ENCODE data around the gene SETD4.

DNA sequence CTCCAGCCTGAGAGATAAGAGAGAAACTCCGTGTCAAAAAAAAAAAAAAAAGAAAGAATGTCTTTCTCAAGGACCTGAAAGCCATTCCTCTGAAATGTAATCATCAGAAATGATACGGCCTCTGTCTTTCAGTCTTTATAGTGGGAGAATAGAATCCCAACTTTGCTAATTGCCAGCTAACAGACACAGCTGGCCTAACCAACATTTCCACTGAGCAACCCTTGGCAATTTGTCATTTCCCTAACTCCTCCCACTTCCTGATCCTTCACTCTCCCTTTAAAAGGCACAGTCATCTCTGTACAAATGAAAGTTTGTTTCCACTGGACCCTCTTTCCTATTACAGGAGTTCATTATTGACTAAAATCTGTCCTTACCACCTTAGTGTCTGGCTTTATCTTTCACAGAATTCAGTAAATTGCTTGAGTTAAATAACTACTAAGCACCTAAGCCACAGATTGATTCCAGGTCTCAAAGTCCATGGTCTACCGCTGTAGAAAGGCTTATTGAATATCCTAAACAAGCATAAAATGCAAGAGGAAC is 5.2 kb upstream of the SETD4 start:
- TF ChIP-seq, protein P1, sequence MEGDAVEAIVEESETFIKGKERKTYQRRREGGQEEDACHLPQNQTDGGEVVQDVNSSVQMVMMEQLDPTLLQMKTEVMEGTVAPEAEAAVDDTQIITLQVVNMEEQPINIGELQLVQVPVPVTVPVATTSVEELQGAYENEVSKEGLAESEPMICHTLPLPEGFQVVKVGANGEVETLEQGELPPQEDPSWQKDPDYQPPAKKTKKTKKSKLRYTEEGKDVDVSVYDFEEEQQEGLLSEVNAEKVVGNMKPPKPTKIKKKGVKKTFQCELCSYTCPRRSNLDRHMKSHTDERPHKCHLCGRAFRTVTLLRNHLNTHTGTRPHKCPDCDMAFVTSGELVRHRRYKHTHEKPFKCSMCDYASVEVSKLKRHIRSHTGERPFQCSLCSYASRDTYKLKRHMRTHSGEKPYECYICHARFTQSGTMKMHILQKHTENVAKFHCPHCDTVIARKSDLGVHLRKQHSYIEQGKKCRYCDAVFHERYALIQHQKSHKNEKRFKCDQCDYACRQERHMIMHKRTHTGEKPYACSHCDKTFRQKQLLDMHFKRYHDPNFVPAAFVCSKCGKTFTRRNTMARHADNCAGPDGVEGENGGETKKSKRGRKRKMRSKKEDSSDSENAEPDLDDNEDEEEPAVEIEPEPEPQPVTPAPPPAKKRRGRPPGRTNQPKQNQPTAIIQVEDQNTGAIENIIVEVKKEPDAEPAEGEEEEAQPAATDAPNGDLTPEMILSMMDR (IDR thresholded peaks at IDR 0.05): no peak
- TF ChIP-seq POLR2A (IDR thresholded peaks at IDR 0.05) (no peak), EP300 (IDR thresholded peaks at IDR 0.05) (no peak)

Measured in tibial nerve (tissue), 4 donors.